WI38 (cell line): ENCODE measurements around the gene PPP5C.

ENCODE experiments used
- H3K4me3 ChIP-seq: 2 replicates; pipeline ENCODE4 v1.5.1; 2011; ENCODE audit warnings: low read depth, mild to moderate bottlenecking, control low read depth, low read length
- TF ChIP-seq, protein P1 (sequence below): IDR thresholded peaks from 2 replicates; pipeline ENCODE4 v1.5.1; 2012; ENCODE audit warnings: low read depth, mild to moderate bottlenecking, control low read depth, low read length

PPP5C gene

DNA sequence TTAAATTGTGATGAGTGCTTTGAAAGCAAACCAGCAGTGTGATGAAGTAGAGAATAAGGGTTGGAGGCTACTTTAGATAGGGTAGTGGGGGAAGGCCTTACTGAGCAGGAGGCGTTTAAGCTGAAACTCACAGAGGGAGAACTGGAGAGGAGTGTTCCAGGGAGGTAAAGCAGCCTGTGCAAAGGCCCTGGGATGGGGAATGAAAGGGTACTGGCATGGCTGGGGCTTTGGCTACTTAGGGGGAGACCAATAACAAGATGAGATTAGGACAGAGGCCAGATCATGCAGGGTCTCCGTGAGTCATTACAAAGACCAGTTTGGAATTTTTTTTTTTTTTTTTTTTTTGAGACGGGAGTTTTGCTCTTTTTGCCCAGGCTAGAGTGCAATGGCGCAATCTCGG is 1.1 kb downstream of the PPP5C start:
- peak overlapping the region; percentile 98 for H3K4me3 ChIP-seq
- TF ChIP-seq, protein P1, sequence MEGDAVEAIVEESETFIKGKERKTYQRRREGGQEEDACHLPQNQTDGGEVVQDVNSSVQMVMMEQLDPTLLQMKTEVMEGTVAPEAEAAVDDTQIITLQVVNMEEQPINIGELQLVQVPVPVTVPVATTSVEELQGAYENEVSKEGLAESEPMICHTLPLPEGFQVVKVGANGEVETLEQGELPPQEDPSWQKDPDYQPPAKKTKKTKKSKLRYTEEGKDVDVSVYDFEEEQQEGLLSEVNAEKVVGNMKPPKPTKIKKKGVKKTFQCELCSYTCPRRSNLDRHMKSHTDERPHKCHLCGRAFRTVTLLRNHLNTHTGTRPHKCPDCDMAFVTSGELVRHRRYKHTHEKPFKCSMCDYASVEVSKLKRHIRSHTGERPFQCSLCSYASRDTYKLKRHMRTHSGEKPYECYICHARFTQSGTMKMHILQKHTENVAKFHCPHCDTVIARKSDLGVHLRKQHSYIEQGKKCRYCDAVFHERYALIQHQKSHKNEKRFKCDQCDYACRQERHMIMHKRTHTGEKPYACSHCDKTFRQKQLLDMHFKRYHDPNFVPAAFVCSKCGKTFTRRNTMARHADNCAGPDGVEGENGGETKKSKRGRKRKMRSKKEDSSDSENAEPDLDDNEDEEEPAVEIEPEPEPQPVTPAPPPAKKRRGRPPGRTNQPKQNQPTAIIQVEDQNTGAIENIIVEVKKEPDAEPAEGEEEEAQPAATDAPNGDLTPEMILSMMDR: no peak

DNA sequence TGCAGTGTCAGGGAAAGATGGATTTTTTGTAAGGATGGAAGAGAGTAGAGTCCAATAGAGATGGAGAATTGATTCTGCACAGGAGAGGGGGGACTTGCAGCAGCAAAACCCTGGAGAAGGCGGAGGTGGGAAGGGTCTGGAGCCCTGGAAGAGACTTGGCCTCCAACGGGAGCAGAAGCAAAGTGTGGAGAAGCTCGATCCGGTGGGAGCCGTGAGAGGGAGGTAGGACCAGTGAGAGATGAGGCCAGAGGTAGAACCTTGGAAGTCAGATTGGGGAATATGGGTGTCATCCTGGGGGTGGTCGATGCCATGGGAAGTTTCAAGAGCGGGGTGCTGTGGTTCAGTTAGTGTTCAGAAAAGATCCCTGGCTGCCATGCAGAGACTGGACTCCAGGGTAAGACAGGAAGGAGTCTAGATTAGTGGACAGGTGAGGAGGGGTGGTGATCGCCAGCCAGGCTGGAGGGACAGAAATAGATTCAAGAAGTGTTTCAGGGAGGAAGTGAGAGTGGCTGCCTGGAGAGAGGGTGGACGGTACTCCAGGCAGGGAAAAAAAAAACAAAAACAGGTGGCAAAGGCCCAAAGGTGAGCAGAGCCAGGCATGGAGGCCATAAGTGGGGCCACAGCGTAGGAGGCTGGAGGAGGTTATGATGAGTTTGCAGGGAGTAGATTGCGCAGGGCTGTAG is 2.6 kb downstream of the PPP5C start:
- no peak overlapping the region for H3K4me3 ChIP-seq
- TF ChIP-seq, protein P1: no peak

DNA sequence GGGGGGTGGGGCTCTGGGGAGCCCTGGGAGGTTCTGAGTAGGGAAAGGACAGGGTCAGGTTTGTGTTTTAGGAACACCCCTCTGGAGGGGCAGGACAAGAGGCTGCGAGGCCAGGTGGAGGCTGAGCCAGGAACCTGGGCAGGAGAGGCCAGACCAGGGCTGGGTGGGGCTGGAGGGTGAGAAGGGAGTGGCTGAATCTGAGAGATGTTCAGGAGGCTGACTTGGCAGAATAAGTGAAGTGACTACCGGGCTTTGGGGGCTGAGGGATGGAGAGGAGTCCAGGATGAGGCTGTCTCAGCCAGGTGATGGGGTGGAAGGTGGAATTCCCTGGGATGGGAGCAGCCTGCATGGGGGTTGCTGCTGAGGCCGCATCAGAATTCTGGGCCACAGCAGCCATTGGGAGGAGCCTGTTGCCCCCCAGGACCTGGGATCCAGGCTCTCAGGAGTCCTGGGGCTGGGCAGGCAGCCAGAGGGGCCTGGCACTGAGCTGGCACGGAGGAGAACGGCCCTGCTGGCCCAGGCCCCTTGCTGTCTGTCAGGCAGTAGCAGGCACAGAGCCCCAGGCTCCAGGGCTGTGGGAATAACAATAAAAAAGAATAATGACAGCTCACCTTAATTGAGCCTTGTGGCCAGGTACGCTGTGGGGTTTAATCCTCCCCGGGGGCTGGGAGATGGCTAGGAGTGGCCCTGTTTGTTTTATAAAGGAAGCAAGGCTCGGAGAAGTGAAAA is 3.3 kb downstream of the PPP5C start:
- TF ChIP-seq, protein P1: no peak
- no peak overlapping the region for H3K4me3 ChIP-seq

DNA sequence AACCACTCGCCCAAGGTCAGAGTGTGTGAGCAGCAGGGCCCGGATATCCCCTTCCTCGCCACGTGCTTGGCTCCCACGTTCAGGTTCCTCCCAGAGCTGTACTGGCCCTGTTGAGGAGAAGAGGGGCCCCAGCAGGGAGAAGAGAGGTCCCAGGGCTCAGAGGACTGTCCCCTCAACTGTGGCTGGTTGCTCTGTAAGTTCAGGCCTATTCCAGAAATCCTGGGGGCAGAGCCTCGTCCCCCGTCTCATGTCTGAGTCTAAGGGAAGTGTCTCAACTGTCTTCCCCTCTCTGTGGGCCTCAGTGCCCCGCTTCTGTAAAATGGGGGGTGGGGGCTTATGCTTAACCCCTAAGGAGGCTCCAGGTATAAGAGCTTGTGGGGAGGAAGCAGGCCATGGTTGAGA is 3.9 kb downstream of the PPP5C start:
- H3K4me3 ChIP-seq: no peak overlapping the region
- TF ChIP-seq, protein P1: no peak

DNA sequence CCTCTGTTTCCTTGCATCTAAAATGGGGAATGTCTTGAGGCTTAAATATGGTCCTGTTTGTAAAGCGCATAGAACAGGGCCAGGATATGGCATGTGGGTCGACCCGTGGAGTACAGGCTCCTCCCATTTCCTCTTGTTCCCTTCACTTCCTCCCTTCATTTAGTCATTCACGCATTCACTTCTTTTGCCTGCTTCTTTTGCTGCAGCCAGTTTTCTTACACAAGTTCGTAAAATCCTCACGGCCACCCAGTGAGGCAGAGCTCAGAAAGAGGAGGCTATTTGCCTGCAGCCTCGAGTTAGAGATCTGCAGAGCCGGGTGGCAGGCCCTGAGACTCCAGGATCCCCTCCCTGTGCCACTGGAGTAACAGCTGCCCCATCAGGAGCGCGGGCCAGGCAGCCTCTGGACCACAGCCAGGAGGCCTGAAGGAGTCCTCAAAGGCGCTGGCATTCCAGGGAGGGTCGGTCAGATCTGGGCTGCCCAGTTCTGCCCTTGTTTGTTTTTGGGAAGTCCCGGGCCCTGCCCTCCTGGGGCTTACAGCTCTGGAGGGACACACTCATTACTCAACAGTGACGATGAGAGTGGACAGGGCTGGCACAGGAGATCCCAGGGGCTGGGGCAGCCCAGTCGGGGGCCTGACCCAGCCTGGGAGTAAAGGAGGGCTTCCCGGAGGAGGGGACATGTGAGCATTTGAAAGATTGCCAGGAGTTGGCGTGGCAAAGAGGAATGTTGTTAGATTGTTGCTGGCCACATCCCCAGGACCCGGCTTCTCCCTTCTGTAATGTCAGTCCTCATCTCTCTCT is 4.6 kb downstream of the PPP5C start:
- TF ChIP-seq, protein P1: no peak
- peak overlapping the region; percentile 20; the same call in 1 of the 2 replicates for H3K4me3 ChIP-seq

DNA sequence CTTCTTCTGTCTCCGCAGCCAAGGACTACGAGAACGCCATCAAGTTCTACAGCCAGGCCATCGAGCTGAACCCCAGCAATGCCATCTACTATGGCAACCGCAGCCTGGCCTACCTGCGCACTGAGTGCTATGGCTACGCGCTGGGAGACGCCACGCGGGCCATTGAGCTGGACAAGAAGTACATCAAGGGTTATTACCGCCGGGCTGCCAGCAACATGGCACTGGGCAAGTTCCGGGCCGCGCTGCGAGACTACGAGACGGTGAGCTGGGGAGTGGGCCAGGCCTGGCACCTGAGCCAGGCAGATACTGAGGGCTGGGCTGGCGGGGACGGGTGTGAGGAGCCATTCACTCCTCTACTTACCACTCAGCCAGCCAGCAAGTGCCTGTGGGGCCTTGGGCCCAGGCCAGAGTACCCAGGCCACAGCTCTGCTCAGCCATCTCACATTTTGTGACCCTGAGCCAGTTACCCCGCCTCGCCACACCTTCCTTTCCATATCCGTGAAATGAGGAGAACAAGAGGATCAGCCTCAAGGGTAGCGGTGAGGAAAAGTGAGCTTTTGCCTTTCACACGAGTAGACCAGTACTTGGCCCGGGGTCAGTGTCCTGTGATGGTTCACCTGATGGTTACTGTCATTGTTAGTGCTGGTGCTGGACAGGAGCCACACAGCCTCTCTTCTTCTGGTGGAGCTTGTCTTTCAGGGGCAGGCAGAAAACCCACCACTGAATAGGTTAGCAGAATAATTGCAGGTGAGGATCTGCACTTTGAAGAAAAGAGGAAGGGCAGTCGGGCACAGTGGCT is 7.0 kb downstream of the PPP5C start:
- TF ChIP-seq, protein P1: no peak
- H3K4me3 ChIP-seq: no peak overlapping the region
